ENCODE measurements around the gene C14orf93. TPM values are rescaled to one million over a fixed set of nuclear protein-coding genes. Genes with fewer than 3 reads are reported as not detected.
"Not testable (repeated sequence)": the region's sequence is repeated elsewhere in the genome, so short reads cannot be mapped to it uniquely, and the experiment has no call there.

C14orf93 gene
- total RNA-seq, 2 experiments from 2014 or later: 10.5 to 11.1 TPM

- Mint-ChIP-seq H3K4me1 (peaks cover 5% of the 10 kb centered on the region), H3K27ac (peak overlapping the region; percentile 7), H3K36me3 (no peaks in the 10 kb centered on the region), H3K4me3 (peak overlapping the region; percentile 12), H3K27me3 (peaks cover 4% of the 10 kb centered on the region), H3K9me3 (no peaks in the 10 kb centered on the region)
- no peak for DNase-seq
These were observed 30.1 kb downstream of the C14orf93 start for GRCh38 chr14:22979748-22980392.

- Mint-ChIP-seq H3K4me1 (peaks cover 5% of the 10 kb centered on the region), H3K4me3 (no peak overlapping the region), H3K27ac (no peak overlapping the region), H3K27me3 (peaks cover 4% of the 10 kb centered on the region), H3K9me3 (no peaks in the 10 kb centered on the region), H3K36me3 (no peaks in the 10 kb centered on the region)
- no peak for DNase-seq
These were observed 30.8 kb downstream of the C14orf93 start for GRCh38 chr14:22978981-22979671.

DNA sequence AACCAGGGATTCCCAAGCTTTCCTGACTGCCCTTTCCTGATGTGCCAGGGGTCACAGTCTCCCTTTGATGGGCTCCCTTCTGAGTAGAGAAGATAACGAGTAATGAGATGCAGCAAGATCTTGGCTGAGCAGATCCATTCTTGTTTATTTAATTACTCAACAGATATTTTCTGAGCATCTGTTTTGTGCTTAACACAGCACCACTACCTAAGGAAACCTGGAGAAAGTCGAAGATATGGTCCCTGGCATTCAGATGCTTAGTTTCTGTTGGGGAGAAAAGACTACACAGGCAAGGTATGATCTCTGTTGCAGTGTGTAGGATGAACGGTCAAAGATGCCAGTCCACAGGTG, 31.5 kb downstream of the C14orf93 start:
- Mint-ChIP-seq H3K27ac (no peak overlapping the region), H3K36me3 (no peaks in the 10 kb centered on the region)

DNA sequence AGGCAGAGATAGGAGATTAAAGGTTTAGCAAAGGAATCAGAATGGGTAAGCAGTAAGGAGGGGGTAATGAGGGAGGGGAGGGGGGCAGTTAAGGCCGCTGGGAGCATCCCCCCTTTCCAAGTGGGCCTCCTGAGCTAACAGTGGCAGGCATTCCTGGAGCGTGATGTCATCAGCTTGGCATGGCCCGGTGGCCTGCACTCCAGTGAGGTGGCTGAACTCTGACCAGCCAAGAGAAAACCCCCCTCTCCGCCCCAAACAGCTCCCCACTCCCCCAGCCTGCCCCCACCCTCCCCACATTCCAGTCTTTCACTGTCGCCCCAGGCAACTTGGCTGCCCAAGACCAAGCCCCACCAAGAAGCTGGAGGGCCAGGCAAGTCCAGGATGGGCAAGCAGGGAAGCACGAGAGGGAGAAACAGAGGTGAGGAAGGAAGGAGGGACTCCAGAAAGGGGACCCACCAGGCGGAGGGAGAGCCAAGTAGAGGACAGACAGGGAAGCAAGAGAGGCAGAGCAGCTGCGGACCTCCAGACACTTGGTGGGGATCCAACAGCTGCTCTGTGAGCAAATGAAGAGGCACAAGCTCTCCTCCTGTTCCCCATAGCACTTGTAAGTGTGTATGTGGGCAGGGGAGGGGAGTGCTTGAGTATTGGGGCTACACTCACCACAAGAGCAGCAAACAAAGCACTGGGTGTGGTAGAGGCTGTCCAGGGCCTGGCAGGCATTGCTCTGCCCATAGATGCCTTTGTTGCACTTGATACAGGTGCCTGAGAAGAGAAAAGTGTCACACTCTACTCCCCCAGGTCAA, 32.1 kb downstream of the C14orf93 start:
- H3K27me3 Mint-ChIP-seq: peaks cover 4% of the 10 kb centered on the region
- H3K27ac Mint-ChIP-seq: no peak overlapping the region
- H3K4me1 Mint-ChIP-seq: peaks cover 5% of the 10 kb centered on the region
- H3K36me3 Mint-ChIP-seq: no peaks in the 10 kb centered on the region
- no peak for DNase-seq
- no peak overlapping the region for H3K4me3 Mint-ChIP-seq
- H3K9me3 Mint-ChIP-seq: no peaks in the 10 kb centered on the region

More for the DNA sequence above, 31.5 kb downstream of the C14orf93 start:
- Mint-ChIP-seq H3K4me3 (no peak overlapping the region), H3K27me3 (peaks cover 4% of the 10 kb centered on the region), H3K4me1 (peaks cover 5% of the 10 kb centered on the region), H3K9me3 (no peaks in the 10 kb centered on the region)
- no peak for DNase-seq

DNA sequence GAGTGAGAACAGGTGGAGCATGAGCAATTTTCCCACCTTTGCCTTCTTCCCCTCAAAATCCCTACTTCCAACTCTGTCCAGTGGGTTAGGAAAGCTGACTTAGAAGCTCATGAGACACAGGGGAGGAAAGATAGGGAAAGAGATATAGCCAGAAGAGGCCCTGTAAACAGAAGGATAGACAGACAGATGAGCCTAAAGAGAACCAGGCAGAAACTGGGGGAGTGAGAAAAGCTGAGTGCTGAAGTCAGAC, 32.6 kb downstream of the C14orf93 start:
- Mint-ChIP-seq H3K4me3 (no peak overlapping the region), H3K9me3 (no peaks in the 10 kb centered on the region), H3K36me3 (no peaks in the 10 kb centered on the region), H3K27ac (no peak overlapping the region), H3K27me3 (peaks cover 4% of the 10 kb centered on the region), H3K4me1 (peaks cover 5% of the 10 kb centered on the region)
- no peak for DNase-seq

DNA sequence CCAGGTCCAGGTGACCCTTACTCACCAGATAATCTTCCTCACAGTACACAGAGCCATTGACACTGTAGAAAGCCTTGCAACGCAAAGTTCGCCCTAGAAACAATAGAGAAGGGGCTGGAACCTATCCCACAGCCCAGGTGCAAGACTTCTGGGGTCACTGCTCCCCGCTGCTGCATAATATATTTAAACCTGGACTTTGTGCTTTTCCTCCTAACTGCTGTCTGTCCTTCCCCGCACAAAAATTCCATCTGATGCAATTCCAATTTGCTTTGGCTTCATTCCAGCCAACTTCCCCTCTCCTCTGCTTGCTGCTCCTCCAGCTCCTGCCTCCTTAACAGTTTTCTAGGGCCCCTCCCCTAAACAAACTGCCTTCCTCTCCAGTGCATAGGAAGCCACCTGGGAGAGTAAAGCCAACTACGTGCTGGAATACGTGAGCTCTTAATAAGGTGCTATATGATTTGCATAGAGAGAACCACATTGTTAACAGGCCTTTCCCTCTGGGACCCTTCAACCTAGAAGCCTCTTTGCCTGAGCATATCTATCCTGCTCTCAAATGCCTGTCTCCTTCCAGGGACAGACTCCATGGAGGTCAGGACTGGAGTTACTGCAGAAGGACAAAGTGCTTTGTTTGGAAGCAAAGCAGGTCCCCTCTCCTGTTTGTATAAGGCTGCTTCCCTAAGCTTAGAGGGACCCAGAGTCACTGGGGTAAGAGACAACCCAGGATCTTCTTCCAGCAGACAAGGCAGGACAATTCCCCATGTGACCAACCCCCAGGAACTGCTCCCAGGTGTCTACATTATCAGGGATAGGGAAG, 33.1 kb downstream of the C14orf93 start:
- Mint-ChIP-seq H3K9me3 (no peaks in the 10 kb centered on the region), H3K36me3 (no peaks in the 10 kb centered on the region), H3K4me3 (no peak overlapping the region), H3K4me1 (peaks cover 5% of the 10 kb centered on the region), H3K27ac (no peak overlapping the region), H3K27me3 (peaks cover 4% of the 10 kb centered on the region)
- no peak for DNase-seq

DNA sequence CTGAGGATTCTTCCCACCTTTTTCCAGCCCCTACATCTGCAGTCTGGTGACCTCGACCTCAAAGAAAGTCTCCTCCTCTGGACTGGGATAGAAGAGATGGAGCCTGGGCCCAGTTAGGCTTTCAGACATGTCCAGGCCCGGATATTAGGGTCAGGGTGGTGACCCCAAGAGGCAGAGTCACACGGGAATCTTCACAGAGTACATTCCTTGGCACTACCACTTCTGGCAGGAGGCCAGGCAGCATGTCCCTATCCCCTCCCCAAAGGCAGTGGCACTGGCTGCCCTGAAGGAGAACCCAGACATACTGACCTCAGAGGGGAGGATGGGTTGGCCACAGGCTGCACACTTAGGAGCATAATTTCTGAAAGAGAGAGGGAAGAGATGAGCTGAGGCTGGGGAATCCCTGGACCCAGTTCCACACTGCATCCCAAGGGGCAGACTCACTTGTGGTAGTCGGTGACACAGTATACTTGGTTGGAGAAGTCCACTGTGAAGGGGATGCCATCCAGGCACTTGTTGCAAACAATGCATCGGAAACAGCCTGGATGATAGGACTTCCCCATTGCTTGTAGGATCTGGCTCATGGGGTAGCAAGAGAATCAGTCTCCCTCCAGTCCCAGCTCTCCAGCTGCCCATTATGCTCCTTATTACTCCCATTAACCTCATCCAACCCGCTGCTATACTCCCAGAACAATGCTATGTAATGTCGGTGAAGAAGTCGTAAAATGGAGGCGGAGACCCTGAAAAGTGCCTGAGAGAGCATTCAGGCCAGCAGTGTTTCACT, 35.2 kb downstream of the C14orf93 start:
- Mint-ChIP-seq H3K27me3 (no peaks in the 10 kb centered on the region), H3K4me3 (no peak overlapping the region), H3K9me3 (no peaks in the 10 kb centered on the region), H3K27ac (no peak overlapping the region), H3K36me3 (no peaks in the 10 kb centered on the region), H3K4me1 (no peaks in the 10 kb centered on the region)
- no peak for DNase-seq

DNA sequence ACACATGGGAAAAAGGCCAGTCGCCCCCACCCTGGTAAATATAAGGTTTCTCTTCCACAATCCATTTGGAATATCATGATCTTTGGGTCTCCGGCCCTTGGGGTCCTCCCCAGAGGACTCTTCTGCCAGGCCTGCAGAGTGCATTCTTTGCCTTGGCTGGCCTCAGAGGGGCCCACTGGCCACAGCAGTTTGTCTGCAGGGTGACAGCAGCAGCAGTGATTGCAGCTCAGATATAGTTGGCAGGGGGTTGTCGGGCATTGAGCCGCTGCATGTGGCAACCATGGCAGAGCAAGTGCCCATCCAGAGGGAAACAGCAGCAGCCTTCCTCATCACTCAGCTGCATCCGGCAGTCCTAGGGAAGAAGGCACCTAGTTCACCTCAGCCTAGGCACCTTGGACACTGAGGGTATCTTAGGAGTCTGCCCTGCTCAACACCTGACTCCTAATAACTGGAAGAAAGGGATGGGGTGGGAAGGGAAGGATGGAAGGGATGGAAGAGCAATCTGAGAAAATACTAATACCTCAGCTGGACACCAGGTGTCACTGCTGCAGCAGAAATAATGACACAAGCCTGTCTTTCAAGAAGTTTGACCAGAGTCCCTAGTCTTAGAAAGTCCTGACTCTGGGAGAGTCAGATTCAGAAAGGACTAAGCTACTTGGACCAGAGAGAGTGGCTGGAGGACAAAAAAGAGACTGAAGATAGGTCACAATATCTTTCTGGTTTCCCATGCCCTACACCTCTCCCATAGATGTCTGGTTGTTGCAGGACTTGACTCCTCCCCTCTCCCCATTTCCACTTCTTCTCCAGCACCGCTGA, 36.5 kb downstream of the C14orf93 start:
- no peak overlapping the region for H3K27ac Mint-ChIP-seq
- H3K9me3 Mint-ChIP-seq: no peaks in the 10 kb centered on the region
- H3K4me3 Mint-ChIP-seq: no peak overlapping the region
- no peaks in the 10 kb centered on the region for H3K4me1 Mint-ChIP-seq
- peak; percentile 14 for DNase-seq
- H3K27me3 Mint-ChIP-seq: no peaks in the 10 kb centered on the region
- H3K36me3 Mint-ChIP-seq: no peaks in the 10 kb centered on the region

- H3K36me3 Mint-ChIP-seq: no peaks in the 10 kb centered on the region
- H3K4me3 Mint-ChIP-seq: no peak overlapping the region
- no peak for DNase-seq
These were observed 37.5 kb downstream of the C14orf93 start for GRCh38 chr14:22972313-22972930.

DNA sequence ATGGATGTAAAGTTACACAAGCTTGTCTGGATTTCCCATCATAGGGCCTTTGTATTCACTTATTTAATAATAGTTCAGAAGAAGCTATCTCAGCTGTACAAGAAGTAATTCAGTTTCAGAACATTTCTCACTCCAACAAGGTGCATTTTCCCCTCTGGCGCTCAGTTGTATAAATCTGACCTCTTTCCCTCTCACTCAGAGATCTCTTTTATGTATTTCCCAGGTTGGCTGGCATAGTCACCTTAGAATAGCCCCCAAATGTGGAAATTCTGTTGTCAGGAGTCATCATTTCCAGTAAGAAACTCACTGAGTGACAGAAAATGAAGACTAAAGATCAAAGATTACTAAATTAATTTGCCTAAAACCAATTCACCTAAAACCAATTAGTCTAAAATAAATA, 38.8 kb downstream of the C14orf93 start:
- Mint-ChIP-seq H3K4me3 (no peak overlapping the region), H3K27me3 (no peaks in the 10 kb centered on the region), H3K9me3 (no peaks in the 10 kb centered on the region), H3K36me3 (no peaks in the 10 kb centered on the region), H3K4me1 (no peaks in the 10 kb centered on the region), H3K27ac (no peak overlapping the region)
- DNase-seq: no peak

More at GRCh38 chr14:22972313-22972930, 37.5 kb downstream of the C14orf93 start:
- H3K9me3 Mint-ChIP-seq: no peaks in the 10 kb centered on the region
- no peaks in the 10 kb centered on the region for H3K27me3 Mint-ChIP-seq
- H3K4me1 Mint-ChIP-seq: no peaks in the 10 kb centered on the region
- no peak overlapping the region for H3K27ac Mint-ChIP-seq

DNA sequence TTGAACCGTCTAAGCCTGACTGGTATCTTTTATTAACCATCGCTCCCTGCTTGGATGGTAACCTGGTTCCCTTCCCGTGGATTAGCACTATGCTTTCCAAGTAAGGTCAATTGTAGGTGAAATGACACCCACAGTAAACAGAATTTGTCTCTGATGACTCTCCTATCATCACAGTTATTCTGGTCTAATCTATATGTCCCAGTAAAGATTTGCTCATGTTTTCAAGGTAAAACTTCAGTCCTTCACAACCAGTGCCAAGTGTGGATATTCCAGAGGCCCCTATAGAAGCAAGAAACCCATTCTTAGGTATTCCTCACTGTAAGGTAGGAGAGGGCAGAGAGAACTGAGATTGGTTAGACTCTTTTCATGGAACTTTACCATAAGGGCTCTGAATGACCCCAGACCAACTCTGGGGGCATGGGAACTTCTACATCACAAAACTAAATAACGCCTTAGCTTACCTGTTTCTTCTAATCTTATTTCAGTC, 43.1 kb downstream of the C14orf93 start:
- H3K4me3 Mint-ChIP-seq: no peak overlapping the region
- H3K27ac Mint-ChIP-seq: no peak overlapping the region
- no peaks in the 10 kb centered on the region for H3K9me3 Mint-ChIP-seq
- no peaks in the 10 kb centered on the region for H3K4me1 Mint-ChIP-seq
- no peaks in the 10 kb centered on the region for H3K36me3 Mint-ChIP-seq
- DNase-seq: no peak
- no peaks in the 10 kb centered on the region for H3K27me3 Mint-ChIP-seq

DNA sequence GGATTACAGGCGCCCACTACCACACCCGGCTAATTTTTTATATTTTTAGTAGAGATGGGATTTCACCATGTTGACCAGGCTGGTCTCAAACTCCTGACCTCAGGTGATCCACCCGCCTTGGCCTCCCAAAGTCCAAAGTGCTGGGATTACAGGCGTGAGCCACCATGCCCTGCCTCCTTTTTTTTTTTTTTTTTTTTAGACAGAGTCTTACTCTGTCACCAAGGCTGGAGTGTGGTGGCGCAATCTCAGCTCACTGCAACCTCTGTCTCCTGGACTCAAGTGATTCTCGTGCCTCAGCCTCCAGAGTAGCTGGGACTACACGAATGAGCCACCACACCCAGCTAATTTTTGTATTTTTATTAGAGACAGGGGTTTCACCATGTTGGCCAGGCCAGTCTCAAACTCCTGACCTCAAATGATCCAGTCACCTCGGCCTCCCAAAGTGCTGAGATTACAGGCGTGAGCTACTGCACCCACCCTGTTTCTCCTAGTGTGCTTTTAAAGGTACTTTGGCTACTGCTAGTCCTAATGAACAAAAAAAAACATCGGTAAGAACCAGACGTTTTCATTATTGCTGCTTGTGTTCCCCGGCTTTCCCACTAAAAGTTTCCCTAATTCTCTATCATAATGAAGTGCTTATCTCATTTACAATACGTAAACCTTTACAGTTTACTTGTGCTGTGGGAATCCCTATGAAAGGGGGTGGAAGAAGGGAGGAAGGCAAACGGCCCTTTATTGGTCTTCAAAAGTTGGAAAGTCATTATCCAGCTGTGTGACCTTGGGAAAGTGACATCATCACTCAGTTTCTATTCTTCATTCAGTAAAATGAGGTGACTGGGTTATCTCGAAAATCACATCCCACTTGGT, 43.8 kb downstream of the C14orf93 start:
- H3K27ac Mint-ChIP-seq, H3K27me3 Mint-ChIP-seq, DNase-seq, H3K9me3 Mint-ChIP-seq, H3K4me1 Mint-ChIP-seq, H3K4me3 Mint-ChIP-seq, H3K36me3 Mint-ChIP-seq: not testable (repeated sequence)

All from activated naive CD8-positive, alpha-beta T cell treated with anti-CD3 and anti-CD28 coated beads for 36 hours (primary cell).